H1 (cell line): ENCODE data around the gene KRTAP10-5. TPM values are rescaled to one million over a fixed set of nuclear protein-coding genes. Genes with fewer than 3 reads are reported as not detected.

Experiments
- CTCF ChIA-PET: fragments of 300-600 bp; sonication (Branson Sonifier 250); formaldehyde crosslinking; loops from one replicate; lab custom pipeline; 2021; ENCODE audit not compliant: partially characterized antibody; lab: Charles Lee
- POLR2A ChIA-PET: fragments of 300-600 bp; sonication (Branson Sonifier 250); formaldehyde crosslinking; loops from one replicate; lab custom pipeline; 2021; ENCODE audit warnings: inconsistent platforms; ENCODE audit not compliant: partially characterized antibody; lab: Charles Lee
- DNase-seq, 2 experiments: peaks; one replicate each; pipeline versions ENCODE4 v3.0.0 to v3.0.0-alpha.2; 2010 to 2022; ENCODE audit warnings: low spot score in 2 of 2, low read depth in 1 of 2, mixed read lengths in 1 of 2
- FAIRE-seq: peaks from 2 replicates; lab custom pipeline; 2011; peaks lifted over from hg19 to GRCh38; lab: Jason Lieb, UNC
- H2AFZ ChIP-seq: 2 replicates; pipeline ENCODE4 v1.8.1; 2012; ENCODE audit warnings: low read length, inconsistent platforms
- H2AK5ac ChIP-seq: 2 replicates; pipeline ENCODE4 v1.6.1; 2013; ENCODE audit warnings: low read depth, low read length
- H2BK120ac ChIP-seq: replicated peaks from 2 replicates; pipeline ENCODE3; 2013; ENCODE audit warnings: low read depth, low read length, inconsistent platforms
- H2BK12ac ChIP-seq: 2 replicates; pipeline ENCODE4 v1.6.1; 2013; ENCODE audit warnings: low read depth, low read length
- H2BK15ac ChIP-seq: 2 replicates; pipeline ENCODE4 v1.6.1; 2013; ENCODE audit warnings: low read length
- H2BK20ac ChIP-seq: 2 replicates; pipeline ENCODE4 v1.6.1; 2013; ENCODE audit warnings: low read length
- H2BK5ac ChIP-seq: 2 replicates; pipeline ENCODE4 v1.6.1; 2013; ENCODE audit warnings: low read depth, low read length
- H3K14ac ChIP-seq: 2 replicates; pipeline ENCODE4 v1.6.1; 2013; ENCODE audit warnings: inconsistent platforms; ENCODE audit not compliant: insufficient read length
- H3K18ac ChIP-seq: 2 replicates; pipeline ENCODE4 v1.6.1; 2013; ENCODE audit warnings: low read length; ENCODE audit errors: extremely low read depth
- H3K23ac ChIP-seq: 2 replicates; pipeline ENCODE4 v1.6.1; 2013; ENCODE audit warnings: inconsistent platforms; ENCODE audit not compliant: insufficient read length
- H3K23me2 ChIP-seq: 2 replicates; pipeline ENCODE4 v1.6.1; 2013; ENCODE audit warnings: low read depth, low read length
- H3K27ac ChIP-seq: 2 replicates; pipeline ENCODE4 v1.6.1; 2011; ENCODE audit warnings: low read depth, low read length, inconsistent platforms
- H3K27me3 ChIP-seq, 4 experiments: replicated peaks in 1 of 4; 1 replicate in 1 of 4; 2 replicates in 3 of 4; pipeline versions ENCODE4 v1.6.1 to v1.8.1; 2011 to 2013; ENCODE audit warnings: low read length in 3 of 4, mild to moderate bottlenecking in 3 of 4, inconsistent platforms in 2 of 4, mixed read lengths in 2 of 4, moderate library complexity in 1 of 4; ENCODE audit not compliant: control insufficient read depth in 3 of 4, insufficient read depth in 3 of 4; ENCODE audit errors: extremely low read depth in 1 of 4
- H3K36me3 ChIP-seq, 4 experiments: 2 replicates each; pipeline versions ENCODE4 v1.6.1 to v1.8.1; 2011 to 2013; ENCODE audit warnings: mild to moderate bottlenecking in 4 of 4, low read length in 3 of 4, moderate library complexity in 2 of 4, control low read depth in 1 of 4, inconsistent platforms in 1 of 4; ENCODE audit not compliant: insufficient read depth in 4 of 4, control insufficient read depth in 2 of 4
- H3K4ac ChIP-seq: replicated peaks from 2 replicates; pipeline ENCODE3; 2013; ENCODE audit warnings: low read length, low read depth, mixed read lengths, inconsistent platforms; ENCODE audit not compliant: insufficient read length
- H3K4me1 ChIP-seq, 4 experiments: replicated peaks in 1 of 4; 1 replicate in 1 of 4; 2 replicates in 3 of 4; pipeline versions ENCODE4 v1.6.1 to v1.8.1; 2011 to 2013; ENCODE audit warnings: low read length in 3 of 4, inconsistent platforms in 2 of 4, mixed read lengths in 1 of 4; ENCODE audit not compliant: insufficient read depth in 4 of 4, control insufficient read depth in 3 of 4
- H3K4me2 ChIP-seq, 2 experiments: 2 replicates each; pipeline versions ENCODE4 v1.6.1 to v1.8.1; 2011 to 2013; ENCODE audit warnings: low read depth in 2 of 2, low read length in 2 of 2, control low read depth in 1 of 2, inconsistent platforms in 1 of 2, mild to moderate bottlenecking in 1 of 2; ENCODE audit not compliant: insufficient read depth in 1 of 2
- H3K4me3 ChIP-seq, 4 experiments: fragments of 200-600, 300-600 bp in 1 of 4; sonication (generic), shearing (Covaris generic), sonication (Bioruptor Twin) in 1 of 4; 2 replicates each; pipeline versions ENCODE4 v1.5.1 to v1.8.1; 2011 to 2016; ENCODE audit warnings: low read length in 4 of 4, low read depth in 3 of 4, control low read depth in 2 of 4, inconsistent platforms in 2 of 4, mild to moderate bottlenecking in 2 of 4, mixed read lengths in 1 of 4, moderate library complexity in 1 of 4; ENCODE audit not compliant: insufficient read depth in 2 of 4; ENCODE audit errors: extremely low read depth in 1 of 4
- H3K56ac ChIP-seq: replicated peaks from 2 replicates; pipeline ENCODE3; 2013; ENCODE audit warnings: low read depth, mild to moderate bottlenecking, mixed read lengths, low read length, inconsistent platforms; ENCODE audit not compliant: insufficient read length
- H3K79me1 ChIP-seq: 2 replicates; pipeline ENCODE4 v1.6.1; 2013; ENCODE audit warnings: low read depth, low read length, control low read depth
- H3K79me2 ChIP-seq, 2 experiments: 2 replicates each; pipeline versions ENCODE4 v1.6.1 to v1.8.1; 2012 to 2013; ENCODE audit warnings: low read length in 2 of 2, mild to moderate bottlenecking in 2 of 2, inconsistent platforms in 1 of 2; ENCODE audit not compliant: insufficient read depth in 2 of 2, control insufficient read depth in 1 of 2
- H3K9ac ChIP-seq, 4 experiments: replicated peaks in 1 of 4; 1 replicate in 1 of 4; 2 replicates in 3 of 4; pipeline versions ENCODE4 v1.6.1 to v1.8.1; 2011 to 2013; ENCODE audit warnings: low read depth in 3 of 4, low read length in 3 of 4, control low read depth in 2 of 4, mild to moderate bottlenecking in 2 of 4, moderate library complexity in 2 of 4, inconsistent platforms in 1 of 4; ENCODE audit errors: extremely low read depth in 1 of 4
- H3K9me3 ChIP-seq, 2 experiments: 2 replicates each; pipeline versions ENCODE4 v1.6.1 to v1.8.1; 2012 to 2013; ENCODE audit warnings: mild to moderate bottlenecking in 2 of 2, moderate library complexity in 2 of 2, control low read depth in 1 of 2, inconsistent platforms in 1 of 2, low read depth in 1 of 2, low read length in 1 of 2, mixed read lengths in 1 of 2; ENCODE audit not compliant: insufficient read depth in 2 of 2
- H4K20me1 ChIP-seq, 2 experiments: replicated peaks in 1 of 2; 2 replicates each; pipeline versions ENCODE3 to v1.8.1; 2011 to 2013; ENCODE audit warnings: inconsistent platforms in 2 of 2, low read length in 2 of 2, mild to moderate bottlenecking in 1 of 2; ENCODE audit not compliant: insufficient read depth in 2 of 2, control insufficient read depth in 1 of 2
- H4K5ac ChIP-seq: 2 replicates; pipeline ENCODE4 v1.6.1; 2013; ENCODE audit warnings: low read length, low read depth, mixed read lengths, inconsistent platforms; ENCODE audit not compliant: insufficient read length
- H4K8ac ChIP-seq: 2 replicates; pipeline ENCODE4 v1.8.0; 2013; ENCODE audit warnings: mild to moderate bottlenecking, moderate library complexity, low read length, inconsistent platforms; ENCODE audit not compliant: insufficient read depth; ENCODE audit errors: extremely low read depth
- H4K91ac ChIP-seq: replicated peaks from 2 replicates; pipeline ENCODE3; 2013; ENCODE audit warnings: low read length, mixed read lengths, inconsistent platforms; ENCODE audit not compliant: insufficient read length
- CBX8 ChIP-seq: fragments of 300-800, 300-1000 bp; sonication (generic); IDR thresholded peaks from 2 replicates; pipeline ENCODE4 v1.7.1; 2016; ENCODE audit warnings: low read depth, low read length, borderline replicate concordance
- CREB1 ChIP-seq: IDR thresholded peaks from 2 replicates; pipeline ENCODE4 v1.6.1; 2012; ENCODE audit warnings: inconsistent platforms
- GTF2F1 ChIP-seq: IDR thresholded peaks from 2 replicates; pipeline ENCODE4 v1.6.1; 2012; ENCODE audit warnings: low read depth, low read length, improper control_type of control experiment, borderline replicate concordance
- JUND ChIP-seq: IDR thresholded peaks from 2 replicates; pipeline ENCODE4 v1.6.1; 2011; ENCODE audit warnings: mild to moderate bottlenecking, improper control_type of control experiment, low read length
- KDM1A ChIP-seq: fragments of 200-600, 300-600 bp; sonication (generic); IDR thresholded peaks from 2 replicates; pipeline ENCODE4 v1.7.1; 2016; ENCODE audit warnings: mild to moderate bottlenecking, low read length, borderline replicate concordance
- POU5F1 ChIP-seq: IDR thresholded peaks from 2 replicates; pipeline ENCODE4 v1.6.1; 2011; ENCODE audit warnings: low read depth, mild to moderate bottlenecking, low read length, moderate library complexity
- RAD21 ChIP-seq, 2 experiments: IDR thresholded peaks in 1 of 2; conservative IDR thresholded peaks in 1 of 2; 2 replicates each; pipeline ENCODE4 v1.6.1; 2011; ENCODE audit warnings: low read depth in 2 of 2, low read length in 2 of 2, improper control_type of control experiment in 1 of 2, inconsistent platforms in 1 of 2, mild to moderate bottlenecking in 1 of 2, moderate library complexity in 1 of 2
- RFX5 ChIP-seq: IDR thresholded peaks from 2 replicates; pipeline ENCODE4 v1.6.1; 2011; ENCODE audit warnings: low read depth, low read length, improper control_type of control experiment, borderline replicate concordance
- RXRA ChIP-seq: IDR thresholded peaks from 2 replicates; pipeline ENCODE4 v1.6.1; 2011; ENCODE audit warnings: low read depth, mild to moderate bottlenecking, low read length, moderate library complexity; ENCODE audit not compliant: insufficient read depth
- SIN3A ChIP-seq, 2 experiments: IDR thresholded peaks in 1 of 2; conservative IDR thresholded peaks in 1 of 2; 2 replicates each; pipeline ENCODE4 v1.6.1; 2011 to 2012; ENCODE audit warnings: low read length in 2 of 2, improper control_type of control experiment in 1 of 2, low read depth in 1 of 2, mild to moderate bottlenecking in 1 of 2
- SP4 ChIP-seq: IDR thresholded peaks from 2 replicates; pipeline ENCODE4 v1.6.1; 2012; ENCODE audit warnings: low read length, inconsistent platforms
- TAF7 ChIP-seq: optimal IDR thresholded peaks from 2 replicates; pipeline ENCODE3; 2011; ENCODE audit warnings: low read depth, mild to moderate bottlenecking, inconsistent platforms, low read length, moderate library complexity, borderline replicate concordance
- WGBS, 2 experiments: shearing (Covaris generic) in 1 of 2; methylation state at CpG; one replicate each; pipeline versions ENCODE4 v1.1.6 to v1.1.7; 2013 to 2015; ENCODE audit warnings: low lambda C conversion rate in 2 of 2, mixed read lengths in 2 of 2, inconsistent platforms in 1 of 2, low coverage in 1 of 2, missing lambda C conversion rate in 1 of 2; ENCODE audit not compliant: insufficient replicate concordance in 2 of 2, insufficient coverage in 1 of 2, insufficient read length in 1 of 2; ENCODE audit errors: extremely low coverage in 1 of 2, missing lambda C conversion rate in 1 of 2; 5-methylcytosine and 5-hydroxymethylcytosine counted together
- polyA plus RNA-seq, 7 experiments: library from polyadenylated mRNA; depleted of rRNA in 3 of 7; stranded (reverse) in 5 of 7; unstranded in 2 of 7; fragments of >200 nt in 5 of 7; fragments of 200-250 nt in 2 of 7; gene quantifications; 1 replicate in 5 of 7; 2 replicates in 1 of 7; 4 replicates in 1 of 7; pipeline versions ENCODE4 v1.2.1 to v1.2.3, GENCODE V29; 2011 to 2013; ENCODE audit warnings: missing spikeins in 2 of 7, mixed read lengths in 2 of 7
- total RNA-seq: library from RNA; stranded (reverse); fragmentation: NEBNext Ultra II Directional; extraction: Animal tissue kit (Norgen Biotek cat#: 25700); gene quantifications from 2 replicates; pipeline ENCODE4 v1.2.1, GENCODE V29; 2021
- TF ChIP-seq, protein P1 (sequence below): IDR thresholded peaks from 2 replicates; pipeline ENCODE4 v1.6.1; 2011; ENCODE audit warnings: low read length, improper control_type of control experiment

Gene KRTAP10-5
- total and polyA plus RNA-seq, 2 of the 8 experiments (the other 6 are each of a cell fraction or from before 2014, with no cell fraction given): 0.09 TPM; not detected in 1

DNA sequence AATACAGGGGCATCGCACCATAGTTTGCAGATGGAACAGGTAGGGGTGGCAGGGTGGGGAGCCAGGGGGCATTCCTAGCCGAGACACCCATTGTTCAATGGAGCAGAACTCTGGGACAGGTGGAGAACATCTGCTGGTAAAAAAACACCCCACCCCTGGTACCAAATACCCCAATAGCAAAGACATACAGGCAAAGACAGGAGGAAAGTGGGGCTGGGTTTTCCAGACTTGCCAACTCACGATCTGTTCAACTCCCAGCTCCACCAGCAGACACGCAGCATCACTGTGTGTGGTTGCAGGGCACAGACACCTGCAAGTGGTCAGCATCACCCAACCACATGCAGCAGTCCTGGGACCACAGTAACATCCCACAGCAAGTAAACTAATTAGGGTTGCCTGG lies 31.1 kb upstream of the KRTAP10-5 start:
- H4K91ac ChIP-seq: no peak overlapping the region
- TF ChIP-seq RFX5: no peak
- TF ChIP-seq JUND: no peak
- TF ChIP-seq POU5F1: no peak
- no peak for TF ChIP-seq TAF7
- no peak for TF ChIP-seq RAD21 (IDR thresholded peaks at IDR 0.05 in 1 of 2, conservative IDR thresholded peaks at IDR 0.05 in 1 of 2; ENCODE audit: low read depth in 2 of 2, low read length in 2 of 2)
- TF ChIP-seq, protein P1, sequence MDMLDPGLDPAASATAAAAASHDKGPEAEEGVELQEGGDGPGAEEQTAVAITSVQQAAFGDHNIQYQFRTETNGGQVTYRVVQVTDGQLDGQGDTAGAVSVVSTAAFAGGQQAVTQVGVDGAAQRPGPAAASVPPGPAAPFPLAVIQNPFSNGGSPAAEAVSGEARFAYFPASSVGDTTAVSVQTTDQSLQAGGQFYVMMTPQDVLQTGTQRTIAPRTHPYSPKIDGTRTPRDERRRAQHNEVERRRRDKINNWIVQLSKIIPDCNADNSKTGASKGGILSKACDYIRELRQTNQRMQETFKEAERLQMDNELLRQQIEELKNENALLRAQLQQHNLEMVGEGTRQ: no peak
- no peak for TF ChIP-seq CBX8
- no peak for TF ChIP-seq GTF2F1
- TF ChIP-seq SIN3A (conservative IDR thresholded peaks at IDR 0.05 in 1 of 2, IDR thresholded peaks at IDR 0.05 in 1 of 2; ENCODE audit: low read depth in 1 of 2, low read length in 2 of 2): no peak
- no peak for TF ChIP-seq KDM1A
- TF ChIP-seq SP4: no peak
- no peak for TF ChIP-seq CREB1
- TF ChIP-seq RXRA: no peak

More for the DNA sequence above, 31.1 kb upstream of the KRTAP10-5 start:
- Histone ChIP-seq H3K4me3 (no peak overlapping the region), H4K20me1 (peaks cover 0 to 1% of the 10 kb centered on the region in 2 experiments), H3K4me1 (peaks cover 0 to 6% (median 1%) of the 10 kb centered on the region in 4 experiments; a peak in 3 of 7 replicates), H3K56ac (no peak overlapping the region), H2AFZ (no peak overlapping the region), H3K79me2 (no peaks in the 10 kb centered on the region), H3K4ac (no peak overlapping the region), H3K23ac (no peak overlapping the region), H3K9ac (no peak overlapping the region), H3K36me3 (no peaks in the 10 kb centered on the region; a peak in 1 of 8 replicates), H2BK12ac (no peak overlapping the region), H3K9me3 (peaks cover 19 to 22% of the 10 kb centered on the region in 2 experiments), H3K18ac (no peak overlapping the region), H4K8ac (no peak overlapping the region), H2BK15ac (no peak overlapping the region), H3K4me2 (no peak overlapping the region), H3K23me2 (no peaks in the 10 kb centered on the region), H3K14ac (no peak overlapping the region), H3K27ac (no peak overlapping the region), H2BK5ac (no peak overlapping the region), H2BK120ac (no peak overlapping the region), H3K27me3 (no peaks in the 10 kb centered on the region), H2AK5ac (no peak overlapping the region; the same call in 1 of the 2 replicates), H3K79me1 (no peaks in the 10 kb centered on the region), H4K5ac (no peak overlapping the region), H2BK20ac (no peak overlapping the region)
- 92% methylated on average over 4 of the region's 4 CpGs; no CpG with 5 or more reads in 1 of the 2 experiments for WGBS, 2 experiments
- DNase-seq: no peak
- POLR2A ChIA-PET: interaction anchor here (0.7 kb wide), 1 partner anchor 264 kb away, joined by 3 read pairs; no protein-coding TSS in a partner anchor
- no peak for FAIRE-seq
- CTCF ChIA-PET: interaction anchor here (1.5 kb wide), 1 partner anchor 85 kb away, joined by 3 read pairs; the partner anchor contains the start of gene KRTAP10-12
